ENCODE data around the gene TXNRD2.

TXNRD2 gene

GRCh38 chr22:19941365-19942082 is at the start of gene TXNRD2, which contains the start of gene COMT:
Gene TXNRD2, minus strand, starts transcription at chr22:19941818. Its CDS starts 15 bp downstream, at chr22:19941803.
Gene COMT, plus strand, starts transcription at chr22:19941772. Its CDS starts 20,755 bp downstream, at chr22:19962527.
- no peak for DNase-seq

- no peak for DNase-seq
Observed at GRCh38 chr22:19991395-19991644, 49.7 kb upstream of the TXNRD2 start.

GRCh38 chr22:19990609-19991394 is 49.2 kb upstream of the TXNRD2 start:
- DNase-seq, result no peak

GRCh38 chr22:19990188-19990587 is 48.6 kb upstream of the TXNRD2 start:
- DNase-seq, result no peak

- DNase-seq, result no peak
Observed at GRCh38 chr22:19989725-19990067, 48.1 kb upstream of the TXNRD2 start.

- DNase-seq, result no peak
Observed at GRCh38 chr22:19988965-19989724, 47.5 kb upstream of the TXNRD2 start.

GRCh38 chr22:19988331-19988808 is 46.8 kb upstream of the TXNRD2 start:
- DNase-seq, result no peak

- no peak for DNase-seq
Observed at GRCh38 chr22:19987394-19988306, 46.0 kb upstream of the TXNRD2 start.

GRCh38 chr22:19986410-19987341 is 45.1 kb upstream of the TXNRD2 start:
- no peak for DNase-seq

GRCh38 chr22:19986011-19986409 is 44.4 kb upstream of the TXNRD2 start:
- DNase-seq, result no peak

- no peak for DNase-seq
Observed at GRCh38 chr22:19984851-19985811, 43.5 kb upstream of the TXNRD2 start.

GRCh38 chr22:19984201-19984753 is 42.7 kb upstream of the TXNRD2 start:
- no peak for DNase-seq

GRCh38 chr22:19983741-19984140 is 42.1 kb upstream of the TXNRD2 start:
- no peak for DNase-seq

- DNase-seq, result no peak
Observed at GRCh38 chr22:19982991-19983578, 41.5 kb upstream of the TXNRD2 start.

- no peak for DNase-seq
Observed at GRCh38 chr22:19981961-19982920, 40.6 kb upstream of the TXNRD2 start.

- DNase-seq, result no peak
Observed at GRCh38 chr22:19981171-19981960, 39.7 kb upstream of the TXNRD2 start.

- no peak for DNase-seq
Observed at GRCh38 chr22:19980766-19981165, 39.1 kb upstream of the TXNRD2 start.
